CD1c-positive myeloid dendritic cell (primary cell): ENCODE data around the gene ZHX3.

Source experiments
- DNase-seq: peaks from one replicate; pipeline ENCODE4 v3.0.0-alpha.2; 2016; ENCODE audit errors: extremely low spot score

The ZHX3 gene

DNA sequence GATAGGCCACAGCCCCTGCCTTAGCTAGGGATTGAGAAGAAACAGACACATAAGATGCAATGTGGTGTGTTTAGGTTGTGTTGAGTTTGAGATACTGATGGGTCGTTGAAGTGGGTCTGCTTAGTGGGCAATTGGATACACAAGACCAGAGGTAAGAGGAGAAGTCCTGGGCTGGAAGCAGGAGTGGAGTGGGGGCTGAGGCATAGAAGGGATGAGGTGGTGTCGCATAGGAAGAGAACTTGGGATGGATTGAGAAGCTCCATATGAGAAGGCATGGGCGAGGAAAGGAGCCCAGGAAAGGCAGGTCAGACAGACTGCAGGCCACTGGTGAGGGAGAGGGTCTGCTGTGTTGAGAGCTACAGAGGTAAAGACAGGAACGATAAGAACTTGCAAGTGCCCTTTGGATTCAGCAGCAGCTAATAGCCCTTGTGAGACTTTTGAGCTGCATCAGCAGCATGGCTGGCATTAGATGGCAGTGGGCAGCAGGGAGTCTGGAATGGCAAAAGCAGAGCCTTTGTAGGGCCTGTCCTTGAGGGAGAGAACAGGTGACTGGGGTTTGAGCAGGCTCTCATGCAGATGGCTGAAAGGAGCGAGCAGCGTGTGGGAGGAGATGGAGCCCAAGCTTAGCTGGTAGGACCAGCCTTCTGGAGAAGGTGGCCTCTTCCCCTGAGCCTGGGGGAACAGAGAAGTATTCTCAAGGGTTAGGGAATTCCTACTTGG is 147.0 kb downstream of the ZHX3 start:
- no peak for DNase-seq

DNA sequence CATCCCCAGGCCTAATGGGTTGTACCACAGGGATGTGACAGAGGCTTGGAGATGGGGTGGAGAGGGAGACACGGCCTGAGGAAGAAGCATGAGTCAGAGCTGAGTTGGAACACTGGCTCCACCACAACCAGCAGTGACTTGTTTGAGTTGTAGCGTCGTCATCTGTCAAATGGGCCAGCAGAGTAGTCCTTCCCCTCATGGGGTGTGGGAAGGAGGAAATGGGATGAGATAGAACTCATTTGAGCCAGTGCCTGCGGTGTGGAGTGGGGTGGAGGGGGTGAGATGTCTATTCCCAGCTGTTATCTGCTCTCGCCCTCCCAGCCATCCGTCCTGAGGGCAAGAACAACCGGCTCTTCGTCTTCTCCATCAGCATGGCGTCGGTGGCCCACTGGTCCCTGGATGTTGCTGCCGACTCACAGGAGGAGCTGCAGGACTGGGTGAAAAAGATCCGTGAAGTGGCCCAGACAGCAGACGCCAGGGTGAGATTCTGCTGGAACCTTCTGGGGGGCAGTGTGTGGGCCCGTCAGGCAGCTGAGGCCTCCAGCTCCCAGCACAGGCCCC is 147.7 kb downstream of the ZHX3 start:
- no peak for DNase-seq

GRCh38 chr20:41169162-41169690 is 148.3 kb downstream of the ZHX3 start:
- DNase-seq = no peak

GRCh38 chr20:41168281-41169161 is 149.0 kb downstream of the ZHX3 start:
- no peak for DNase-seq

- no peak for DNase-seq
Measured at GRCh38 chr20:41167481-41168253, 149.9 kb downstream of the ZHX3 start.

- DNase-seq = no peak
Measured at GRCh38 chr20:41167118-41167470, 150.4 kb downstream of the ZHX3 start.

- no peak for DNase-seq
Measured at GRCh38 chr20:41166201-41167117, 151.1 kb downstream of the ZHX3 start.

GRCh38 chr20:41165001-41165882 is 152.3 kb downstream of the ZHX3 start:
- no peak for DNase-seq

DNA sequence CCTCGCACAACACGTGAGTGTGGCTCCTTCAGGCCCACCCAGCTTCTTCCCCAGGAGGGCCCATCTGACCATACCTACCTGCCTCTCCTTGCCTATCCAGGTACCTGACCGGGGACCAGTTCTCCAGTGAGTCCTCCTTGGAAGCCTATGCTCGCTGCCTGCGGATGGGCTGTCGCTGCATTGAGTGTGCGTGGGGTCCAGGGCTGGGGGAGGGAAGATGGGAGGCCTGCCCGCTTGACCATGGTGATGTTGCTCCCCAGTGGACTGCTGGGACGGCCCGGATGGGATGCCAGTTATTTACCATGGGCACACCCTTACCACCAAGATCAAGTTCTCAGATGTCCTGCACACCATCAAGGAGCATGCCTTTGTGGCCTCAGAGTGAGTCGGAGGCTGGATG is 153.7 kb downstream of the ZHX3 start:
- DNase-seq = no peak

DNA sequence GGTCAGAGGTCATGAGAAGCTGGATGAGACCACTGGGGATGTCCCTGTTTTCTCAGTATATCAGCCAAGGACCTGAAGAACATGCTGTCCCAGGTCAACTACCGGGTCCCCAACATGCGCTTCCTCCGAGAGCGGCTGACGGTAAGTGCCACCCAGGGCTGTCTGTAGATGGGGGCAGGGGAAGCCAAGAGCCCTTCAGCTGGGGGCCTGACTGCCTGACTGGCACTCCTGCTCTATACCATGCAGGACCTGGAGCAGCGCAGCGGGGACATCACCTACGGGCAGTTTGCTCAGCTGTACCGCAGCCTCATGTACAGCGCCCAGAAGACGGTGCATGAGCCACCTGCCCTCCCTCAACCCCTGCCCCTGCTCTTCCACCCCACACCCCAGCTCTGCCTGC is 155.1 kb downstream of the ZHX3 start:
- no peak for DNase-seq

DNA sequence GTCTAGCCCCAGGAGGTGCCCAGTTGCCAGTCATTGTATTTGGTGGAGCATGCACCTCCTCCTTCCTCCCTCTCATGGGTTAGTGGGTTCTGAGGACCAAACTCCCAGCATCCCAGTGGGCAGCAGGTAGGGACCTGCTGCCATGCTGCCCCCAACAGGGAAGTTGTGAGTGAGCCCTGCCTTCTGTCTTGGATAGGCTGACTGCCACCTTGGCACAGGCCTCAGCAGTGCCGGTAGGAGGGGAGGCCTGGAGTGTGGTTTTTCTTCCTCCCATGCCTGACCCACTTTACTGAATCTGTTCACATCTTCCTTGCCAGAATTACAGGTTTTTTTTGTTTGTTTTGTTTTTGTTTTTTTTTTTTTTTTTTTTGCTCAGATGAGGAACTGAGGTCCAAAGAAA is 155.6 kb downstream of the ZHX3 start:
- DNase-seq = no peak

DNA sequence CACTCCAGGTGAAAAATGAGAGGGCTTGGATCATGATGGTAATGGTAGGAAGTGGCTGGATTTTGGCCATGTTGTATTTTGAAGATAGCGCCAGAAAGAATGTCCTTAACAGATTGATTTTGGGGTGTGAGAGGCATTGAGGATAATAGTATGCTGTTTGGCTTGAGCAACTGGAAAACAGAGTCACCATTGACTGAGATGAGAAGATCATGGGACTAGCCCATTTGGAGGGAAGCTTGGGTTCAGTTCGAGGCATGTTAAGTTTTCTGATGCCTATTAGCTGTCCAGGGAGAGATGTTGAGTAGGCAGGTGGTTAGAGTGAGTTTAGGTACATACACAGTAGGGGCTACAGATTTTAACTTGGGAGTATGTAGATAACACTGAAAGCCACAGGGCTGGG is 156.8 kb downstream of the ZHX3 start:
- DNase-seq = no peak

DNA sequence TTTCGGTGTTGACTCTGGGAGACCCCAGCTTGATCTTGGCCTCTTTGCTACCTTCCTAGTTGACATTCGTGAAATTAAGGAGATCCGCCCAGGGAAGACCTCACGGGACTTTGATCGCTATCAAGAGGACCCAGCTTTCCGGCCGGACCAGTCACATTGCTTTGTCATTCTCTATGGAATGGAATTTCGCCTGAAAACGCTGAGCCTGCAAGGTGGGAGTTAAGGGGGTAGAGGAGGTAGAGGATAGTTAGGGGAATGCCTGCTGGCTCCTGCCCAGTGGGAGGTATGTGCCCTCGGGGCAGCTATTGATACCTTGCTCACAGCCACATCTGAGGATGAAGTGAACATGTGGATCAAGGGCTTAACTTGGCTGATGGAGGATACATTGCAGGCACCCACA is 158.0 kb downstream of the ZHX3 start:
- DNase-seq = no peak

DNA sequence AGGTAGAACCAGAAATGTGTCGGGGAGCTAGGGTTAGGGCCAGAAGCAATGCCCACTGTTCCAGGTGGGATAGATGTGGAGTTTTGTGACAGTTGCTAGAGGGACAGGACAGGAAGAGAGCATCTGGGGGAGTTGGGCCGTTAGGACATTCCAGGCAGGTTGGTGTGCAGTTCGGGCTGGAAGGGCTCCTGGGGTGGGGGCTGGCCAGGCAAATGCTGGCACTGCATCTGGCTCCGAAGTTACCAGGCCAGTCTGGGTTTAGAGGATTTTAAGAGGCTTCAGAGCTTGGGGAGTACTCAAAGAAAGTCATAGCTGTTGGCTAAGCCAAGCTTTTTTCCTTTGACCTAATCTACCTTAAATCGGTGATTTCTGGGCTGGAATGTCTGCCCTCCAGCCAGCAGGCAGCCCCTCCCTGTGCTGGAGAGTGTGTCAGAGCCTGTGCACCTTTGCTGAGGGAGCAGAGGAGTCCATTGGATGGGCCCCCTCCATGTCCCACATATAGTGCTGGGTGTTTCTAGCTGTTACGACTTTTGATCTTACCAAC is 159.4 kb downstream of the ZHX3 start:
- DNase-seq = no peak

DNA sequence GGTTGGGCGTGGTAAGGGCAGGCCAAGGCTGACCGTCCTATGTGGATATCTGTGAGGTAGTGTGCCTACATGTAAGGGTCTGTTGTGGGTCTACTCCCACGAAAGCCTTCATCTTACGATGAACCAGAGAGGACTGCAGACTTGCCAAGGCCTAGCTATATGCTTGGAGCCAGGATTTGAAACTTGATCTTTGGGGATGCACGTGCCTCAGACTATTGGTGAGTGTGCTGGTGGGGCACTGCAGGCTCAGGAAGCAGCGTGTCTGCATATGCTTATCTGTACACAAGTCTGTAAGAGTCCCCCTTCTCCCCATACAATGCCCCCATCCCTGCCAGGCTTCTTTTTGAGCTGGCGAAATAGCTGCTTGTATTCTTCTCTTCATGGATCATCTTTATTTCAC is 162.3 kb downstream of the ZHX3 start:
- no peak for DNase-seq

- no peak for DNase-seq
Measured at GRCh38 chr20:41154436-41155176, 162.9 kb downstream of the ZHX3 start.

DNA sequence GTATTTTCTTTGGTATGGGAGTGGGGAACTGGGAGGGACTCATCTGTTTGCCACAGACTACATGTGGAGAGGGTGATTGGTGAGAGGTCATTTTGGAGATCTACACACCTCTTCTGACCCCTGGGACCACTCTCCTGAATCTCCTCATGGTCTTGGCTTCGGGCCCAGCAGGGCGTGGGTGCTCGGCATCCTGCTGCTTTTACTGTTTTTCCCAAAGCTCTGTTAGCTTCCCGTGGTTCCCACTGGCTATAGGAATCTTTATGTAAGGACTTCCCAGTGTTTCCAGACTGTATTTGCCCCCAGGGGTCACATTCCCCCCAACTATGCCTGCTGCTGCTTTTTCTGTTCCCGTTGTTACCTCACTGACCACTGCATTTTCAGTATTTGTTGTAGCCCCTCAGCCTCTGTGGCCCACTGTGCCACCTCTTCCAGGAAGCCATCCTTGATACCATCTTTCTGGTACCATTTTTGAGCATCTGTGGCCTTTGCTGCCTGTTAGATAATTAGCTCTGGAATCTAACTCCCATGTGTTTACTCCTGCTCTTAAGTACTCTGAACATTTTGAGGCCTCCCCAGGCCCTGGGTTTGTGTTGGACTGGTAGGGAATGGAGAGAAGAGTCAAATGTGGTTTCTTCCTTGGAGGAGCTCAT is 165.3 kb downstream of the ZHX3 start:
- no peak for DNase-seq

DNA sequence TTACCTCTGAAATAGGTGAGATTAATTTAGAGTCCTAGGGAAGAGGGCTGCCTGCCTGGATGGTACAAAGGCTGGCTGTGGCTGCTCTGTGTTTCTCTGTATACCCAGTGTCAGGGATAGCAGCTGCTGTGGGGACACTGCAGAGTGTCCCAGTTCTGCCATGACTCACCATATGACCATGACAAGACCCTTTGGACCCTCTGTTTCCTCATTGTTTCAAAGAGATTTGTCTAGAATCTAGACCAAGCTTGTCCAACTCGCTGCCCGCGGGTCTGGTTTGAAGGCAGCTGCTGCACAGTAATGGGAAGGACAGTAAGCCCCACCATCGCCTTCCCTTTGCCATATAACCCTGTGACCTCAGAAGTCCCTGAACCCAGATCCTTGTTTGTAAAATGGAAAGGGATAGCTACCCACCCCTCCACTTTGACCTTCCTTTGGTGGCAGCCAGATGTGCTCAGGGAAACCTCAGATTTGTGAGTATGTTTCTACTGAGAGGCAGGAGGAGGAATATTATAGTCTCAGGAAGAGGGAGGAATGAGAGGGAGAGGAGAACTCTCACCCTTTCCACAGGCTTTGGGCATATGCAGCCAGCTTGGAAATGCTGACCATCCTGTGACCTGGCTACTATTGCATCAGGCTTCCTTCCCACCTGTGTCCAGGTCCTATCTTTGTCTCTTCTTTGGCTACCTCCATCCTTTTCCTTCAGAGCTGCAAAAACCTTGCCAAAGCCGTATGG is 166.2 kb downstream of the ZHX3 start:
- no peak for DNase-seq
